OCI-LY7 (cell line): ENCODE results near the gene VPS18.

Experiments used
- CTCF ChIP-seq: fragments of 200-600 bp; sonication (generic); conservative IDR thresholded peaks from 2 replicates; pipeline ENCODE4 v1.5.1; 2014; ENCODE audit warnings: mild to moderate bottlenecking, antibody characterized with exemption, low read length, moderate library complexity, mixed read lengths
- EZH2phosphoT487 ChIP-seq: fragments of 200-600 bp; sonication (generic); IDR thresholded peaks from 2 replicates; pipeline ENCODE4 v1.6.1; 2018; ENCODE audit warnings: low read depth, borderline replicate concordance, mild to moderate bottlenecking, mixed run types, antibody characterized with exemption, low read length, moderate library complexity, mixed read lengths

GRCh38 chr15:40943764-40944365 is 49.6 kb downstream of the VPS18 start:
- TF ChIP-seq CTCF, result no peak
- no peak for TF ChIP-seq EZH2phosphoT487
